ENCODE results near the gene SEMA4F. TPM values are rescaled to one million over a fixed set of nuclear protein-coding genes. Genes with fewer than 3 reads are reported as not detected.

SEMA4F gene
- polyA plus RNA-seq, 3 donors = 0.16 to 0.44 (median 0.43) TPM

- Histone ChIP-seq H3K9ac (ENCODE audit: insufficient read depth, low read length, poor library complexity, severe bottlenecking) (no peak overlapping the region), H4K20me1 (ENCODE audit: insufficient read depth, low read length) (no peaks in the 10 kb centered on the region), H3K4me2 (replicated peaks; ENCODE audit: extremely low read depth, low read length, poor library complexity, severe bottlenecking) (peak overlapping the region; percentile 18), H2AFZ (ENCODE audit: insufficient read depth, low read depth, low read length, poor library complexity, severe bottlenecking) (no peak overlapping the region), H3K27ac (ENCODE audit: low read depth in 1 of 2, low read length in 2 of 2) (no peak overlapping the region), H3K4me1 (ENCODE audit: control insufficient read depth in 1 of 2, insufficient read depth in 2 of 2, low read length in 2 of 2) (peaks cover 18 to 19% of the 10 kb centered on the region in 2 donors), H3K9me3 (replicated peaks in 1 of 2; ENCODE audit: control insufficient read depth in 1 of 2, insufficient read depth in 1 of 2, low read length in 2 of 2) (no peaks in the 10 kb centered on the region), H3K79me2 (ENCODE audit: insufficient read depth, low read length) (no peaks in the 10 kb centered on the region), H3K4me3 (replicated peaks in 1 of 3; ENCODE audit: low read depth in 2 of 3, low read length in 3 of 3) (no peak overlapping the region), H3K27me3 (ENCODE audit: control insufficient read depth in 2 of 2, insufficient read depth in 2 of 2, low read length in 2 of 2) (peaks cover 2 to 5% of the 10 kb centered on the region in 2 donors), H3K36me3 (replicated peaks in 1 of 2; ENCODE audit: control insufficient read depth in 1 of 2, insufficient read depth in 2 of 2, low read length in 2 of 2) (no peaks in the 10 kb centered on the region)
- intact Hi-C loops (cut with micrococcal nuclease) = loop anchor here (5.0 to 10.0 kb wide), 2 partner anchors 184 to 942 kb away; no protein-coding TSS in a partner anchor
- peak in 1 of 3 donors; percentile 26 for DNase-seq
- H3K4me1 Mint-ChIP-seq = peaks cover 16% of the 10 kb centered on the region
- H3K9me3 Mint-ChIP-seq = no peaks in the 10 kb centered on the region
- H3K36me3 Mint-ChIP-seq = no peaks in the 10 kb centered on the region
- H3K27me3 Mint-ChIP-seq (ENCODE audit: low read depth in 3 of 3) = peaks cover 0 to 7% (median 0%) of the 10 kb centered on the region in 3 donors
- no peak overlapping the region for H3K4me3 Mint-ChIP-seq
- TF ChIP-seq CTCF (IDR thresholded peaks at IDR 0.05) = no peak
- peak overlapping the region in 3 of 7 donors; percentile 16 to 52 (median 24) for H3K27ac Mint-ChIP-seq
Observed at GRCh38 chr2:74693213-74693612, 39.2 kb downstream of the SEMA4F start.

DNA sequence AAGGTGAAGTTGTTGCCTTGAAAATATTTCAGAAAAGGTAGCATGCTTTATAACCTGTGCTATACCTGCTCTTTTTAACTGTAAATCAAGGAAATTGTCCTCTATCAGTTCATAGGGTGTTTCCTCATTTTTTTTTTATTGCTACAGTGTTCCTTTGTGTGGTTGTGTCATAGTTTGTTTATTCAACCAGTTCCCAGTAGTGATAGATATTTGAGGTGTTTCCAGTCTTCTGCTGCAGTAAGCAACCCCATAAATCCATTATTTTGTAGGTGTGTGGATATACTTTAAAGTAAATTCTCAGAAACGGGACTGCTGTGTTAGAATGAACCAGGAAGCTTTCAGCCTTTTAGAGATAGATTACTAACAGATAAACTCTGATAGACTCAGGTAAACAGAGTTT is 39.6 kb downstream of the SEMA4F start:
- Mint-ChIP-seq H3K36me3 (no peaks in the 10 kb centered on the region), H3K27ac (peak overlapping the region in 3 of 7 donors; percentile 2 to 52 (median 24)), H3K4me1 (peaks cover 16% of the 10 kb centered on the region), H3K4me3 (no peak overlapping the region), H3K27me3 (ENCODE audit: low read depth in 3 of 3) (peaks cover 0 to 7% (median 0%) of the 10 kb centered on the region in 3 donors), H3K9me3 (no peaks in the 10 kb centered on the region)
- H3K36me3 ChIP-seq (replicated peaks in 1 of 2; ENCODE audit: control insufficient read depth in 1 of 2, insufficient read depth in 2 of 2, low read length in 2 of 2) = no peaks in the 10 kb centered on the region
- H3K4me2 ChIP-seq (replicated peaks; ENCODE audit: extremely low read depth, low read length, poor library complexity, severe bottlenecking) = peak overlapping the region; percentile 18
- peaks cover 18 to 19% of the 10 kb centered on the region in 2 donors for H3K4me1 ChIP-seq (ENCODE audit: control insufficient read depth in 1 of 2, insufficient read depth in 2 of 2, low read length in 2 of 2)
- no CpG with 5 or more reads among the region's 1 CpG for WGBS (ENCODE audit: insufficient coverage)
- H3K79me2 ChIP-seq (ENCODE audit: insufficient read depth, low read length) = no peaks in the 10 kb centered on the region
- H2AFZ ChIP-seq (ENCODE audit: insufficient read depth, low read depth, low read length, poor library complexity, severe bottlenecking) = no peak overlapping the region
- H3K27ac ChIP-seq (ENCODE audit: low read depth in 1 of 2, low read length in 2 of 2) = peak overlapping the region in 1 of 2 donors; percentile 53
- no peak for DNase-seq
- TF ChIP-seq CTCF (IDR thresholded peaks at IDR 0.05) = no peak
- H3K9me3 ChIP-seq (replicated peaks in 1 of 2; ENCODE audit: control insufficient read depth in 1 of 2, insufficient read depth in 1 of 2, low read length in 2 of 2) = no peaks in the 10 kb centered on the region
- no peak overlapping the region for H3K9ac ChIP-seq (ENCODE audit: insufficient read depth, low read length, poor library complexity, severe bottlenecking)
- peak overlapping the region in 1 of 3 experiments; percentile 9 for H3K4me3 ChIP-seq (replicated peaks in 1 of 3; ENCODE audit: low read depth in 2 of 3, low read length in 3 of 3)
- intact Hi-C loops (cut with micrococcal nuclease) = loop anchor here (5.0 to 10.0 kb wide), 2 partner anchors 184 to 941 kb away; no protein-coding TSS in a partner anchor
- peaks cover 2 to 5% of the 10 kb centered on the region in 2 donors for H3K27me3 ChIP-seq (ENCODE audit: control insufficient read depth in 2 of 2, insufficient read depth in 2 of 2, low read length in 2 of 2)
- no peaks in the 10 kb centered on the region for H4K20me1 ChIP-seq (ENCODE audit: insufficient read depth, low read length)

Data from CD14-positive monocyte (primary cell).